CD4-positive, alpha-beta T cell treated with Interleukin-4 for 4 hours (primary cell): ENCODE results near the gene ISOC2.
"Not testable (repeated sequence)": the region's sequence is repeated elsewhere in the genome, so short reads cannot be mapped to it uniquely, and the experiment has no call there.

Experiments used
- DNase-seq: peaks from one replicate; pipeline ENCODE4 v3.0.0-alpha.2; 2020

Gene ISOC2

DNA sequence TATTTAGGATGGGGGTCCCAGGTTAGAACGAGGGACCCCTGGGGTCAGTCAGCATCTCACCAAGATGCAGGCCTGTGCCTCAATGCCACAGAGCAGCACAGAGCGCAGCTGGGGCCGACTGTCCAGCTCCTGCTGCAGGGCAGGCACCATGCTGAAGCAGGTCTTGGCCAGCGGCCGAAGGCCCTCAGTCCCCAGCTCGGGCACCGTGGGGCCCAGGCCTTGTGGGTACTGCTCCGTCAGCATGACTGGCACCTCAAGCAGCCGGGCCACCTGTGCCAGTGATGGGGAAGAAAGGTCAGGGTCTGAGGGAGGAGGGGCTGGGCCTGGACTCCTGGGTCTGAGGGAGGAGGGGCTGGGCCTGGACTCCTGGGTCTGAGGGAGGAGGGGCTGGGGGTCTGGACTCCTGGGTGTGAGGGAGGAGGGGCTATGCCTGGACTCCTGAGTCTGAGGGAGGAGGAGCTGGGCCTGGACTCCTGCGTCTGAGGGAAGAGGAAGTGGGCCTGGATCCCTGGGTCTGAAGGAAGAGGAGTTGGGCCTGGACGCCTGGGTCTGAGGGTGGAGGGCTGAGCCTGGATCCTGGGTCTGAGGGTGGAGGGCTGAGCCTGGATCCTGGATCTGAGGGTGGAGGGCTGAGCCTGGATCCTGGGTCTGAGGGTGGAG is 5.7 kb downstream of the ISOC2 start:
- no peak for DNase-seq

GRCh38 chr19:55454787-55455243 is 6.6 kb downstream of the ISOC2 start:
- DNase-seq = peak; percentile 38

- no peak for DNase-seq
Measured at GRCh38 chr19:55453511-55454260, 7.8 kb downstream of the ISOC2 start.

- peak; percentile 49 for DNase-seq
Measured at GRCh38 chr19:55452749-55453346, 8.6 kb downstream of the ISOC2 start.

DNA sequence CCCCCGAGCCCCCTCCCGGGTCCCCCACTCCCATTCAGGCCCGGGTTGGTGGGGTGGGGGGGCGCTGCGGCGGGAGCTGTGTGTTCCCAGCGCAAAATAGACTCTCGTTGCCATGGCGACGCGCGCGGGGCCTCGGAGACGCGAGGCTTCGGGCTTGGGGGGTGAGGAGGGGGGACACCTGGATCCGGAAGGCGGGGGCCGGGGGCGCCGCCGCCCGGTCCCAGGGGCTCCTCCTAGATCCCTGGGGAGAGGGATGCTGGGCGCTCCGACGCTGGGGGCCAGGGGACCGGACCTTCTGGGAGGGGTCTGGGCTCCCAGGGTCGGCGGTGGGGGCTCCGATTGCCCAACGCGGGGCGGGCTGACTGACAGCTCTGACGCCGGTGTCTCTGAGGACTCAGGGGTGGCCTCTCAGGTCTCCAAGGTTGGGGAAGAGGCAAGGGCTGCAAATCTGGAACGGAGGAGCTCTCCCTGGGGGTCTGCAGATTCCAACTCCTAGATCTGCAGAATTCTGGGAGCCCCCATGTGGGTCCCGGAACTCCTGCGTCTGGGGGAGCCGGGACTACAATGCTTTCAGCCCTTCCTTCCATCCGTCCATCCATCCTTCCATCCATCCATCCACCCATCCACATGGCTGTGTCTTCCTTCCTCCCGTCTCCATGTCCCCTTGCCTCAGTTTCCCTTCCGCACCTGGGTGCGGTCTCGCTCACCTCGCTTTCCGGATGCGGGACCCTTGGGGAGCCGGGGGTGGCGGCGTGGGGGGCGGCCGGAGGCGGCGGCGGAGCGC is 9.3 kb downstream of the ISOC2 start:
- no peak for DNase-seq

DNA sequence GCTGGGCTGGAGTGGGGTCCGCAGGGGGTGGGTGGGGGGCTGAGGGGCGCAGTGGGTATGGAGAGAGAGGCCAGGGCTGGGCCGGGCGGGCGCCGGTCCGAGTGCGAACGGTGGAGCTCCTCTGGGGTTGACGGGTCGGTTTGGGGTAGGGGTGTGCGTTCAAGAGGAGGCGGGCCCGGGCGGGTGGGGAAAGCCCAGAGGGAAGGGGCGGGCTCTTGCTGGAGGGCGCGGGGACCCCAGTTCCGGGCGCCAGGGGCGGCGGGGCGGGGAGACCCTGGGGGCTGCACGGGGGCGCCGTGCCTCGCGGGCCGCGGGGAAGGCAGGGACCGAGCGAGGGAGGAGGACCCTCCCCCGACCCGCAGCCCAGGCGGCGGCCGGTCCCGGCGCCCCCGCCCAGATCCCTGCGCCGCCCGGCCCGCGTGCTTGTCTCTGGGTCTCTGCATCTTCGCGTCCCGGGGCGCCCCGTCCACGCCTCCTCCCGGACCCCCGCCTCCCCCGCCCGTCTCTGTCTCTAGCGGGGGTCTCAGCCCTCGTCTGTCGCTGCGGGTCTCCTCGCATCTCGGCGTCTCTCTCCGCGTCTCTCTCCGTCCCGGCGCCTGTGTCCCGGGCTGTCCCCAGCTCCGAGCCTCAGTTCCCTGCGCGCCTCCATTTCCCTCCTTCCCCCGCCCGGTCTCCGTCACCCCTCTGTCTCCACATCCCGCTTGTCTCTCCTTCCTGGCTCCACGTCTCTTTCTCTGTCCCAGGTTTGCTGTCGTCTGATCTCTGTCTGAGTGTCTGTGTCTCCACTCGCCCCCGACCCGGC is 10.1 kb downstream of the ISOC2 start:
- DNase-seq = no peak

DNA sequence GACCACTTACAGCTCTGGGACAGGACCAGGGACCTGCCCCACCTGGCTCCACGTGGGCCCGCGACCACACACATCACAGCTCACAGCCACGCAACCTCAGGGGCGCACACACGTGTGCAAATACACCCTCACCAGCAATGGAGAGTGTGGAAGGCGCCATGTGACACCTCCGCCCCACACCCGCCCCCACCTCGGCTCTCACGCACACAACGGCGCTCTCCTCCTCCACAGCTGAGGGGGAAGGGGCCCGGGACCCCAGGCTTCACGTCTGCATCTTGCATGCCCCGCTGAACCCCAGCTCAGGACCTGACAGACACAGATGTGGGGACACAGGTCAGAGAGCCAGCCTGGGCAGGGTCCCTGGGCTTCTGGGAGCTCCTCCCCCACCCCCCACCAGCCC is 12.0 kb downstream of the ISOC2 start:
- DNase-seq = no peak

DNA sequence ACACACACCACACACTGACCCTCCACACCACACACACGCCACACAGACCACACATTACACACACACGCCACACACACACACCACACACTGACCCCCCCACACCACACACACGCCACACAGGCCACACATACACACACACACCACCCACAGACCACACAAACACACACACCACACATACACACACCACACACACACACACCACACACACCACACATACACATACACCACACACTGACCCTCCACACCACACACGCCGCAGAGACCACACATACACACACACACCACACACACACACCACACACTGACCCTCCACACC is 13.3 kb downstream of the ISOC2 start:
- not testable (repeated sequence) for DNase-seq

GRCh38 chr19:55447421-55448174 is 13.8 kb downstream of the ISOC2 start:
- DNase-seq = no peak

DNA sequence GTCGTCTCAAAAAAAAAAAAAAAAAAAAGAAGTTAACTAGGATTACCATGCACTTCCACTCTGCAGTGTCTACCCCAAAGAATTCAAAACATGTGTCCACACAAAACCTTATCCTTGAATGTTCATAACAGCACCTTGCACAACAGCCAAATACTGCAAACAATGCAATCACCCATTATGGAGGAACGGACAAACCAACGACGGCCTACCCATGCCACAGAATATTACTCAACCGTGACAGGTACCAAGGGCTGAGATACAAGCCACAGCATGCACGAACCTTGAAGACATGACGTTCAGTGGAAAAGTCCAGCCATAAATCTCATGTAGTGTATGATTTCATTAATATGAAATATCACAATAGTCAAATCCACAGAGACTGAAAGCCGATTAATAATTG is 15.4 kb downstream of the ISOC2 start:
- DNase-seq = no peak

GRCh38 chr19:55444646-55445045 is 16.8 kb downstream of the ISOC2 start:
- no peak for DNase-seq

DNA sequence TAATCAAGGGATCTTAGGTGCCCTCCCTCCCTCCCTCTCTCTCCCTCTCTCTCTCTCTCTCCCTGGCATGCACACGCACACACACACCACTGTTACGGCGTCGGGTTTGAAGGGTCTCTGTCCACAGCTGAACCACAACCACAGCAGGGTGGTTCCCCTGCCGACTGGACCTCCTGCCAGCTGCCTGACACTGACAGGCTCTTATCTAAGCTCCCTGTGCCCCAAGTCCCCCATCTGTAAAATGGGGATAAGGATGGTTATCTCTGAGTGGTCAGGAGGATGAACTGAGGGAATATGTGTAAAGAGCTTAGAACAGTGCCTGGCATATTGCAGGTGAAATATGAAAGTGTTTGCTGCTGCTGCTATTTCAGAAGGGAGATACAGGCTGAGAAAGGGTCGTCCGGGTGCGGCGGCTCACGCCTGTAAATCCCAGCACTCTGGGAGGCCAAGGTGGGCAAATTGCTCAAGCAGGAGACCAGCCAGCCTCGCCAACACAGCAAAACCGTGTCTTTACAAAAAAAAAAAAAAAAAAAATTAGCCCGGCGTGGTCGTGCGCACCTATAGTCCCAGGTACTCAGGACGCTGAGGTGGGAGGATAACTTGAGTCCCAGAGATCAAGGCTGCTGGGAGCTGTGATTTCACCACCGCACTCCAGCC is 17.5 kb downstream of the ISOC2 start:
- no peak for DNase-seq

DNA sequence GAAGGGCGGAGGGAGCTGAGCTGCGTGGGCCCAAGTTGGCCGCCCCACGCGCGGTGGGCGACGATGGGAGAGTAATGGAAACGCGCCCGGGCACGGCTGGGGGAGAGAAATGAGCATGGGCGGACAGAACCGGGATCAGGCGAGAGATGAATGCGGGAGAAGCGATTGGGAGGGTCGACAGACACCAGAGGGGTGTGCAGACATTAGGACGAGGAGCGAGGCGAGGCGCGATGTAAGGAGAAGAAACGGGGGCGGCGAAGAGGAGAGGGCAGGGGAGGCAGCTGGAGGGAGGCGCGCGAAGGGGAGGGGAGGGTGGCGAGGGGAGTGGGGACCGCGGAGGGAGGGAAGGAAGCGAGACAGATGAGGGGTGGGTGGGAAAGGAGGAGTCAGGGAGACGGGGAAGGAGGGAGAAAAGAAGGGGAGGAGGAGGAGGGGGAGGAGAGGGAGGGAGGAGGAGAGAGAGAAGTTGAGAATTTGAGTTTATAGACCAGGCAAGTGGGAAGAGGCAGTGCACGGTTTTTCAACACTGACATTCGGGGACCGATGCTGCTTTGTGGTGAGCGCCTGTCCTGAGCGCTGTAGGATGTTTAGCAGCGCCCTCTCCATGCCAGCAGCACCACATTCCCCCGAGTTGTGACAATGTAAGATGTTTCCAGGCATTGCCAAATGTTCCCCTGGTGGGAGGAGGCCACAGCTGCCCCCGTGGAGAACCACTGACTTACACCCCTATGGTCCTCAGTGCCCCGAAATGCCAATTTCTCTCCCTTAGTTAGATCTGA is 18.2 kb downstream of the ISOC2 start, which contains the start of gene SHISA7:
Gene SHISA7, minus strand, starts transcription at position 256 of the 779 bp plus-strand sequence. CDS start 437 bp downstream, outside the sequence.
- DNase-seq = no peak

GRCh38 chr19:55442372-55442961 is 19.0 kb downstream of the ISOC2 start:
- DNase-seq = no peak

- DNase-seq = no peak
Measured at GRCh38 chr19:55441692-55442321, 19.6 kb downstream of the ISOC2 start.

GRCh38 chr19:55441319-55441691 is 20.1 kb downstream of the ISOC2 start:
- no peak for DNase-seq

GRCh38 chr19:55440411-55441105 is 20.9 kb downstream of the ISOC2 start:
- DNase-seq = no peak

DNA sequence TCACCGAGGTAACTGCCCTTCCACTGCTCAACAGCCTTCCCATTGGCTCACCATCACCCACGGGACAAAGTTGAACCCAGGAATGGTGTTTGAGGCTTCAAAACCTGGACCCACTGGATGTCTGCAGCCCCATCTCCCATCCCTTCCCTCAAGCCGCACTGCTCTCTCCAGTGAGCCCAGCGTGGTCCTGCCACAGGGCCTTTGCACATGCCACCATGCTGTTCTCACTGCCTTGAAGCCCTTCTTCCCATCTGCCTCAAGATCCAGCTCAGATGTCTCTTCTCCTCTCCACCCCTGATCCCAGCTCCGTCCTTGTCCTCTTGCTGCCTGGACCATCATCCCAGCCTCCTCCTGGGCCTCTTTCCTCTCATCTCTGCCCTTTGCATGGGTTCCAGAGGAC is 22.4 kb downstream of the ISOC2 start:
- DNase-seq = no peak

DNA sequence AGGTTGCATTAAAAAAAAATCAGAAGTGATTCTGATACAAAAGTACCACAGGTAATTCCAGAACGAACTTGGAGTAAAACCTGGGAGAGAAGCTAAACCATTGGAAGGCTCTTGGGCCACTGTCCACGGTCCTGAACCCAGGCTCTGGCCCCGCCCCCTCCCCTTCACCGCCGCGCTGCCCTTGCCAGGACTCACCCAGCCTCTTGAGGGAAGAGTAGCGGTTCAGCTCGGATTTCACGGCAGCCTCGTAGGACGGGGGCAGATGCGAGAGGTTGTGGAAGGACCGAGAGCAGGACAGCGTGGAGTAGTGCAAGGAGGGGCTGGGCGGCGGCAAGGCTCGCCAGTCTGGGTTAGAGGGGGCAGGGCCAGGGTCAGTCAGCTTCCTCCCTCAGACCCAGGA is 24.0 kb downstream of the ISOC2 start:
- no peak for DNase-seq
